Hepatocyte (in vitro differentiated cells): Measurements from ENCODE around the gene SPATS2.
A peak's percentile ranks its signal among the peaks of the same experiment; 100 is the strongest.

Source experiments
- CTCF ChIP-seq: fragments of 200-600 bp; sonication (generic); IDR thresholded peaks from 2 replicates; pipeline ENCODE4 v1.5.1; 2016; ENCODE audit warnings: antibody characterized with exemption, mild to moderate bottlenecking; ENCODE audit not compliant: poor library complexity
- EZH2 ChIP-seq: fragments of 200-600 bp; sonication (generic); IDR thresholded peaks from 2 replicates; pipeline ENCODE4 v1.6.1; 2016; ENCODE audit warnings: antibody characterized with exemption, mild to moderate bottlenecking, borderline replicate concordance

DNA sequence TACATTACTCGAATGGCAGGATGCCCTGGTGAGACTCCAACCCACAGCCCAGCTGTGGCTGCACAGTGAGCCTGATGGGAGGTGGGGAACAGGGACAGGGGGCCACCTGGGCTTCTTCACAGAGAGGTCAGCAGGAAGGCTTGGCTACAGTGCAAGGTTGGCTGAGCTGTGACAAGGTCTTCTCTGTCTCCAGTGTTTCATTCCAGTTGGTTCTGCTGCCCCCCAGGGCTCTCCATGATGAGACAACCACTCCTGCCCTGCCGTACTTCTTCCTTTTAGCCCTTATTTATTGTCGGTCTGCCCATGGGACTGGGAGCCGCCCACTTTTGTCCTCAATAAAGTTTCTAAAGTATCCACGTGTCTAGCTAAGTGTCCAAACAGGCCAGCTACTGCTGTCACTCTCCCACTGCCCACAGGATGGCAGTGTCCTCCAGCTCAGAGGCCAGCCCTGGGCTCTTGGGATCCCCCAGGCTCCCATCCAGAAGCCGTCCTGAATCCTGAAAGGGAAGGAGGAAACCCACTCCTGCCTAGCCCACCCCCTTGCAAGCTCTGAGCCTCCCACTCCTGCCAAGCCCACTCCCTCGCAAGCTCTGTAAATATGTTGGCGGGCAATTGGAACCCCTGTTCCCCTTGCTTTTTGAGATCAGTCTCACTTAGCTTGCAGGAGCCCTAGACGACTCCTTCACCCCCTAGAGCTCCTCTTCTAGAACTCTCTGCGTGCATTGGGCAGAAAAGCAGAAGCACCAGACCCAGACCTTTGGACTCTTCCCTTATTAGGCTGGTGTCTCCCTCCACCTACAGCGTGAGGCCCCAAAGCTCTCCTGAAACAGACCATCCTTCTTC, 35.7 kb upstream of the SPATS2 start:
- peak; percentile 86 for TF ChIP-seq CTCF
- TF ChIP-seq EZH2 = no peak
